Ovary (tissue), 9 donors: ENCODE data around the gene F10. TPM values are rescaled to one million over a fixed set of nuclear protein-coding genes. Genes with fewer than 3 reads are reported as not detected.

Experiments
- DNase-seq, 5 donors: peaks; one replicate each; pipeline ENCODE4 v3.0.0-alpha.2; 2019 to 2020
- H3K27ac ChIP-seq, 2 donors: fragments of 200-600 bp; one replicate each; pipeline versions ENCODE4 v1.5.1 to v1.8.0; 2019 to 2022
- H3K27me3 ChIP-seq: fragments of 200-600 bp; one replicate; pipeline ENCODE4 v1.8.0; 2022
- H3K36me3 ChIP-seq: fragments of 200-600 bp; sonication (generic); one replicate; pipeline ENCODE4 v1.5.1; 2019
- H3K4me1 ChIP-seq: one replicate; pipeline ENCODE4 v1.8.1; 2013; ENCODE audit warnings: mild to moderate bottlenecking, moderate library complexity; ENCODE audit not compliant: insufficient read depth
- H3K4me3 ChIP-seq: fragments of 200-600 bp; sonication (generic); one replicate; pipeline ENCODE4 v1.5.1; 2017
- H3K9me3 ChIP-seq, 2 donors: fragments of 200-600 bp in 1 of 2; sonication (generic) in 1 of 2; one replicate each; pipeline versions ENCODE4 v1.5.1 to v1.8.1; 2013 to 2019; ENCODE audit warnings: mild to moderate bottlenecking in 1 of 2, moderate library complexity in 1 of 2
- EP300 ChIP-seq: sonication (generic); formaldehyde crosslinking; IDR thresholded peaks from one replicate; pipeline ENCODE4 v1.6.1; 2017; ENCODE audit warnings: antibody characterized with exemption
- POLR2A ChIP-seq: fragments of 450-650 bp; IDR thresholded peaks from one replicate; pipeline ENCODE4 v1.6.1; 2017; ENCODE audit warnings: antibody characterized with exemption, mild to moderate bottlenecking, moderate library complexity
- WGBS, 3 donors: extraction: QIAGEN DNeasy Blood & Tissue Kit in 1 of 3; methylation state at CpG; one replicate each; pipeline versions ENCODE4 v1.1.5 to v1.1.7; 2013 to 2017; 5-methylcytosine and 5-hydroxymethylcytosine counted together
- intact Hi-C, 4 donors: fragments of 100-400 bp; cut with DNase I; formaldehyde crosslinking; loops; one replicate each; pipeline versions ENCODE4 v1.11.0 to v1.15.1; 2022 to 2023
- polyA plus RNA-seq, 2 donors: library from polyadenylated mRNA; stranded (reverse); fragments of 200-250 nt in 1 of 2; fragments of 350-450 nt in 1 of 2; fragmentation: Illumina TruSeq in 1 of 2; extraction: RNeasy Lipid Tissue Mini Kit (QIAGEN cat#74804) in 1 of 2; gene quantifications; one replicate each; pipeline ENCODE4 v1.2.3, GENCODE V29; 2013 to 2014
- total RNA-seq, 7 donors: library from RNA; depleted of rRNA in 2 of 7; stranded (reverse); fragments of >200 nt in 2 of 7; fragmentation: NEBNext Ultra II Directional in 3 of 7; extraction: Animal tissue kit (Norgen Biotek cat#: 25700) in 3 of 7; gene quantifications; one replicate each; pipeline versions ENCODE4 v1.1.0 to v1.2.4, GENCODE V29; 2016 to 2023
- TF ChIP-seq, protein P1 (sequence below), 3 donors: fragments of 450-650 bp in 2 of 3; fragments of 200-600 bp in 1 of 3; IDR thresholded peaks; one replicate each; pipeline versions ENCODE4 v1.5.1 to v1.8.0; 2016 to 2022; ENCODE audit warnings: antibody characterized with exemption in 3 of 3, mild to moderate bottlenecking in 1 of 3
- donor health status: DM: no; HTN: no; CAD: no; lungs with moderate emphysema.
- donor health status: DM: no; HTN: no; CAD: no.
- donor health status: Bipolar disorder and iron deficiency.
- donor health status: DM: yes; HTN: yes; CAD: no.
- donor health status: DM: no; HTN: no; CAD: no.
- donor health status: DM: yes; HTN: yes; CAD: no.

F10 gene
- total and polyA plus RNA-seq, 9 donors: 13.8 to 41.7 (median 28.3) TPM

DNA sequence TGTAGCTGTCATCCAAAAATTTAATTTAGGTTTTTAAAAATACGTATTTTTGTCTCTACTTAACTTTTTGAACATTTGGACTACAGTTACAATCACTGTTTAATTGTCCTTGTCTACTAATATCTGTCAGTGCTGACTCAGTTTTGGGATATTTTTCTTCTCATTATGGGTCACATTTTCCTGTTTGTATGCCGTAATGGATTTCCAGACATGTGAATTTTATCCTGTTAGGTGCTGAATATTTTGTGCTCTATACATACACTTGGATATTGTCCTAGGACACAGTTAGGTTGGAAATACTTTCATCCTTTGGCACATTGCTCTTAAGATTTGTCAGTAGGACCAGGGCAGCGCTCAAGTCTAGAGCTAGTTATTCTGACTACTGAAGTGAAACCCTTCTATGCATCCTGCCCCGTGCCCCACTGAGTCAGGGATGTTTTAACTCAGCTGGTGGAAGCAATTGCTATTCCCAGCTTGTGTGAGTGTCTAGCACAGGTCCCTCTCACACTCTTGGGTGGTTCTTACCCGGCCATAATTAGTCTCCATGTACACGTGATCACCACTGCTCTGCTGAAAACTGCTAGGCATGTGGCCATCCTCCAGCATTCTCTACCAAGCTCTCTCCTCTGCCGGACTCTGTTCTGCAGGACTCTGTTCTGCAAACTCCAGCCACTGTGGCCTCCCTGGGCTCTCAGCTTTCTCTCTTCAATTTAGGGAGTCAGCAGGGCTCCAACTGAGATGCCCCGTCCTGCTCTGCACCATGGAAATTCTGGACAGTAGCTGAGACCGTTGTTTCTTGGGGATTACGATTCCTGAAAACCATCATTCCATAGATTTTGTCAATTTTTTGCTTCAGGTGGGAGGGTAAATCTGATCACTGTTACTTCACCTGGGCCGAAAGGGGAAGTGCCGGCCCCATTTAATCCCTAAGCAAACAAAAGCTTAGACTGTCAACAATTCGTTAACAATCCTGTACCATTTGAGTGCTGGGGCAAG, 47.0 kb downstream of the F10 start:
- Histone ChIP-seq H3K27ac (no peak overlapping the region), H3K27me3 (no peaks in the 10 kb centered on the region), H3K4me3 (no peak overlapping the region), H3K9me3 (no peaks in the 10 kb centered on the region), H3K4me1 (no peaks in the 10 kb centered on the region), H3K36me3 (no peaks in the 10 kb centered on the region)
- no peak for DNase-seq
- WGBS, 3 donors: 91 to 95% (median 93%) methylated on average over 13 of the region's 13 CpGs
- TF ChIP-seq, protein P1, sequence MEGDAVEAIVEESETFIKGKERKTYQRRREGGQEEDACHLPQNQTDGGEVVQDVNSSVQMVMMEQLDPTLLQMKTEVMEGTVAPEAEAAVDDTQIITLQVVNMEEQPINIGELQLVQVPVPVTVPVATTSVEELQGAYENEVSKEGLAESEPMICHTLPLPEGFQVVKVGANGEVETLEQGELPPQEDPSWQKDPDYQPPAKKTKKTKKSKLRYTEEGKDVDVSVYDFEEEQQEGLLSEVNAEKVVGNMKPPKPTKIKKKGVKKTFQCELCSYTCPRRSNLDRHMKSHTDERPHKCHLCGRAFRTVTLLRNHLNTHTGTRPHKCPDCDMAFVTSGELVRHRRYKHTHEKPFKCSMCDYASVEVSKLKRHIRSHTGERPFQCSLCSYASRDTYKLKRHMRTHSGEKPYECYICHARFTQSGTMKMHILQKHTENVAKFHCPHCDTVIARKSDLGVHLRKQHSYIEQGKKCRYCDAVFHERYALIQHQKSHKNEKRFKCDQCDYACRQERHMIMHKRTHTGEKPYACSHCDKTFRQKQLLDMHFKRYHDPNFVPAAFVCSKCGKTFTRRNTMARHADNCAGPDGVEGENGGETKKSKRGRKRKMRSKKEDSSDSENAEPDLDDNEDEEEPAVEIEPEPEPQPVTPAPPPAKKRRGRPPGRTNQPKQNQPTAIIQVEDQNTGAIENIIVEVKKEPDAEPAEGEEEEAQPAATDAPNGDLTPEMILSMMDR (IDR thresholded peaks at IDR 0.05): no peak
- TF ChIP-seq EP300: no peak
- no peak for TF ChIP-seq POLR2A
- intact Hi-C loops: no loop called here

DNA sequence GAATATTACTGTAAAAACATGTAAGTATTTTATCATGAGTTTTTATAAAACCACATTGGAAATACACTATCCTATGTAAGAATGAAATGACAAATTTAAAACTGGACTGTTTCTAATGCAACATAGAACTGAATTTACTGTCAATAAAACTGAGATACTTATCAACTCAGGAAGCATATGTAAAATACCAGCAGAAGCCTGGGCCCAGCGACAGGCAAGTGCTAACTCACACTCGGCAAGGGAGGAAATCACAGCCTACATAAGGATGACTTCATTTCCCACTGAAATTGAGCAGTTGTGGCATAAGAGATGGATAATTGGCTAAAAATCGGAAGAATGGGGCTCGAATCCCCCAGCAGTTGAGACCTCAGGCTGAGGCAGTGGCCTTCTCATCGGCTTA, 47.9 kb downstream of the F10 start:
- no peak for DNase-seq
- Histone ChIP-seq H3K27me3 (no peaks in the 10 kb centered on the region), H3K4me3 (no peak overlapping the region), H3K9me3 (no peaks in the 10 kb centered on the region), H3K36me3 (no peaks in the 10 kb centered on the region), H3K4me1 (no peaks in the 10 kb centered on the region), H3K27ac (no peak overlapping the region)
- TF ChIP-seq, protein P1 (IDR thresholded peaks at IDR 0.05): no peak
- TF ChIP-seq EP300: no peak
- no peak for TF ChIP-seq POLR2A
- intact Hi-C loops: no loop called here
- 87 to 92% (median 91%) methylated on average over 5 of the region's 5 CpGs for WGBS, 3 donors

DNA sequence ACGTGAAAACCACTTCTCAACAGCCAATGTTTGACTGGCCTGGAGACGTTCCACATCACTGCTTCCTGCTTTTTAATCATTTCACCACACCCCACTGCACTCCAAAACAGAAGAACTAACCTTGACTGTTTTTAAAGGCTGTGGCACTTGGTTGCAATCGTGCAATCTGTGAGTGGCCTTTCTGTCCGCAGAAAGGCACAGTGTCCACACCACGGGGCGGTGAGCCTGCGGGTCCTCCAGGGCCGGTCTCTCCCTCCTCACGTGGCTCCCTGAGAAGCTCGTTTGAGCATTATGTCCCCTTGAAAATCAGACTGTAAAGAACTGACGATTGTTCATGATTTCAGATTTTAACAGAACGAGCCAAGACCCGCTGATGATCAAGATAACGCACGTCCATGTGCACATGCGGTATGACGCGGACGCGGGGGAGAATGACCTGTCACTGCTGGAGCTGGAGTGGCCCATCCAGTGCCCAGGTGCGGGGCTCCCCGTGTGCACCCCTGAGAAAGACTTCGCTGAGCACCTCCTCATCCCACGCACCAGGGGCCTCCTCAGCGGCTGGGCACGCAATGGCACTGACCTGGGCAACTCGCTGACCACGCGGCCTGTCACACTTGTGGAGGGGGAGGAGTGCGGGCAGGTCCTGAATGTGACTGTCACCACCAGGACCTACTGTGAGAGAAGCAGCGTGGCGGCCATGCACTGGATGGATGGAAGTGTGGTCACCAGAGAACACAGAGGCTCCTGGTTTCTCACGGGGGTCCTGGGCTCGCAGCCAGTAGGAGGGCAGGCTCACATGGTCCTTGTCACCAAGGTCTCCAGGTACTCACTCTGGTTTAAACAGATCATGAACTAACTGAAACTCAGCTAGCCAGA, 48.9 kb downstream of the F10 start:
- Histone ChIP-seq H3K27me3 (no peaks in the 10 kb centered on the region), H3K4me1 (no peaks in the 10 kb centered on the region), H3K9me3 (no peaks in the 10 kb centered on the region), H3K4me3 (no peak overlapping the region), H3K36me3 (no peaks in the 10 kb centered on the region), H3K27ac (no peak overlapping the region)
- no peak for DNase-seq
- intact Hi-C loops: no loop called here
- 89 to 91% (median 90%) methylated on average over 34 of the region's 34 CpGs for WGBS, 3 donors
- no peak for TF ChIP-seq POLR2A
- no peak for TF ChIP-seq EP300
- TF ChIP-seq, protein P1 (IDR thresholded peaks at IDR 0.05): no peak

DNA sequence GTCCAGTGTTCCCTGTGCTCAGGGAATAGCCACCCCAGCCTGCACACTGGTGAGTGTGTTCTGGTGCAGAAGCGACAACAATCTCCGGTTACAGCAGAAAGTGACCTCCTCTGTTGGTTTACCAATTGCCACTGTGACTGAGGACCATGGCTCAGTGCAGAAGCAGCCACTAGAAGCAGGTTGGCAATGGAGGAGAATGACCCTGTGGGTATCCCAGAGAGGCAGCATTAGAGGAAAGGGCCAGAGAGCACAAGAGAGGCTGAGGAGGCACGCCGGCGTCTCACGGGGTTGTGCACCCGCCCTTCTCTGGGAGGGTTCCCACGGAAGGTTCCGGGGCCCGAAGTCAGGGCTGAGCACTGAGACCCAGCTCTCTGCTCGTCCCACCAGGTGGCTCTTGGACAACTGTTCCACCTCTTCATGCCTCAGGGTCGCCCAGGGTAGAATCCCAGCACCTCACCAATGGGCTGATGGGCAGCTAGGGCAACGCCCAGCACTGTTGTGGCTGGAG, 49.9 kb downstream of the F10 start:
- no peak overlapping the region for H3K27ac ChIP-seq
- TF ChIP-seq POLR2A: no peak
- no peak for TF ChIP-seq EP300
- TF ChIP-seq, protein P1 (IDR thresholded peaks at IDR 0.05): no peak
- H3K27me3 ChIP-seq: no peaks in the 10 kb centered on the region
- H3K4me3 ChIP-seq: no peak overlapping the region
- H3K36me3 ChIP-seq: no peaks in the 10 kb centered on the region
- intact Hi-C loops: no loop called here
- DNase-seq: no peak
- 89 to 92% (median 90%) methylated on average over 13 of the region's 13 CpGs for WGBS, 3 donors
- H3K4me1 ChIP-seq: no peaks in the 10 kb centered on the region
- no peaks in the 10 kb centered on the region for H3K9me3 ChIP-seq
